HG03558 (cell line): ENCODE results near the gene PRSS57.
"Not testable (repeated sequence)": the region's sequence is repeated elsewhere in the genome, so short reads cannot be mapped to it uniquely, and the experiment has no call there.

Source experiments
- ATAC-seq: cut with Tn5 transposase; IDR thresholded peaks from one replicate; pipeline ENCODE4 v1.9.1; 2021; ENCODE audit warnings: moderate number of reproducible peaks; ENCODE audit not compliant: unreplicated experiment; ENCODE audit errors: extremely low read depth

The PRSS57 gene

DNA sequence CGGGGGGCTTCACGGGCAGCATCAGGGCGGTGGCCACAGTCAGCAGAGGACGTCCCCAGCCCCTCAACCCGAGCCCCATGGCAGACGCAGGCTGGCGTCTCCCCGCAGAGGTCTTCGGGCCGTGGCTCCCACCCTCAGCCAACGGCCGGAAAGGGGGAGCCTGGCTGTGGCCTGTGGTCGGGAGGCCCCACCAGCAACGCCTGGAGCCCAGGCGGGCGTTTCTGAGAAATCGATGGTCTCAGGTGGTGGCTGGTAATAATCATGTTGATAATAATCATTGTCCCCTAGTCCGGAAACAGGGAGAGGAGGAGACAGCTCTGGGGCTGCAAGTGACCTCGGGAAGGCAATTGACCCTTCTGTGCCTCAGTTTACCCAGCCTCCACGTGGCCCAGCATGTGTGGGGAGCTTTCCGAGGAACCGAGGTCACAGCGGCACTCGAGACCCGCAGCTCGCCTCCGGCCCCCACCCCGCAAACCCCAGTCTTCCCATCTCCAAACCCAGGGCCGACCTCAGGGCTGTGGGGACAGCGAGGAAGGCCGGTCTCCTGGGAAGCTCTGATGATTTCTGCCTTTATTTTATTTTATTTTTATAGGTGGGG lies at the start of gene PRSS57:
TSS of gene PRSS57 (minus strand) at position 101 of the 598 bp plus-strand sequence. CDS start at position 79, 22 bp downstream.
- ATAC-seq: no peak

DNA sequence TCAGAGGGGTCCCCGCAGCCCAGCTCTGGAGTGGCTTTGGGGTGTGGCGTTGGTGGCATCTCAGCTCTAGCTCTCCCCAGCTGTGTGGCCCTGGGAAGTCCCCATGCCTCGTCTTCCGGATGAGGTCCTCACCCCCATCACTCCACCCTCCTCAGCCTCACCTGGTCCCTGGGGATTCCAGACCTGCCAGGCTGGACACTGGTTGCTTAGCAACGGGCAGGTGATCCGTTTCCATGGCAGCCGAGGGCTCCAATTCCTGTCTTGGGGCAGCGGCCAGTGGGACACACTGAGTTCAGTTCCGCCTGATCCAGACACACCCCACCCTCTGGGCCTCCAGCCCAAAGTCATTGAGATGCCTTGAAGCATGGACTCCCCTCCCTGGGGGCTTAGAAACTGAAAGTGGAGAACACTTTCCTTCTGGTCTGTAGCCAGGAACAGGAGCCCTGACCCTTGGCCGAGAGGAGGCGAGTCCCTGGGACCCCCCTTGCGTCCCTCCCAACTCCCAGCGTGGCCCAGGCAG lies 48.0 kb upstream of the PRSS57 start:
- no peak for ATAC-seq

DNA sequence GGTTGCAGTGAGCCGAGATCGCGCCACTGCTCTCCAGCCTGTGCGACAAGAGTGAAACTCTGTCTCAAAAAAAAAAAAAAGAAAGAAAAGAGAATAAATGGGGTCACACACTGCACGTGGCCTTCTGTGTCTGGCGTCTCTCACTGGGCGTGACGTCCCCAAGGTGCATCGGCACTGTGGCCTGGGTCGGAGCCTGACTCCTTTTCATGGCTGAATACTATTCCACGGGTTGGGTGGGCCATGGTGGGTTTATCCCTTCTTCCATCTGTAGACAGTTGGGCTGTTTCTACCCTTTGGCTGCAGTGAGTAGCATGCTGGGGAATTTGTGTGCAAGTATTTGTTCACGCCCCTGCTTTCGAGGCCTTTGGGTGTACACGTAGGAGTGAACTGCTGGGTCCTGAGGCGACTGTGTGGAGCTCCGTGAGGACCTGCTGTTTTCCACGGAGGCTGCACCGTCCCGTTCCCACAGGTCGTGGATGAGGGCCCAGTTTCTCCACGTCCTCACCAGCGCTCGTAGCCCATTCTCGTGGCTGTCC lies 47.4 kb upstream of the PRSS57 start:
- no peak for ATAC-seq

DNA sequence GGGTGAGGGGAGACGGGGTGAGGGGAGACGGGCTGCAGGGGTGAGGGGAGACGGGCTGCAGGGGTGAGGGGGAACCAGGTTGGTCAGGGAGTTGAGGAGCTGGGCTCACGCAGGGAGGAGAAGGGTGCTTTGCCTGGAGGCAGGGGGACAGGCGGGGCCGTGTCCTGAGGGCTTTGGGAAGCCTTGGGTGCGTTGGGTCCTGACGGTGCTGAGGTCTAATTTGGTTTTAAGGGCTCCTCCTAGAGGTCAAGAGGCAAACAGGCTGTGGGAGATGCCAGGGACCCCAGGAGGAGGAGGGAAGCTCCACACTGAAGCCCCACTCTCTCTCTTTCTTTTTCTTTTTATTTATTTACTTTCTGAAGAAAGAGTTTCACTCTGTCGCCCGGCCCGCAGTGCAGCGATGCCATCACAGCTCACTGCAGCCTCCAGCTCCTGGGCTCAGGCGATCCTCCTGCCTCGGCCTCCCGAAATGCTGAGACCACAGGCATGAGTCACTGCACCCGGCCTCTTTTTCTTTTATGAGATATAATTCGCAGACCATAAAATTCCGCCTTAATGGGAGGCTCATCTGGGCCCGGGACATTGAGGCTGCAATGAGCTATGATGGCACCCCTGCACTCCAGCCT lies 46.4 kb upstream of the PRSS57 start:
- ATAC-seq: no peak

DNA sequence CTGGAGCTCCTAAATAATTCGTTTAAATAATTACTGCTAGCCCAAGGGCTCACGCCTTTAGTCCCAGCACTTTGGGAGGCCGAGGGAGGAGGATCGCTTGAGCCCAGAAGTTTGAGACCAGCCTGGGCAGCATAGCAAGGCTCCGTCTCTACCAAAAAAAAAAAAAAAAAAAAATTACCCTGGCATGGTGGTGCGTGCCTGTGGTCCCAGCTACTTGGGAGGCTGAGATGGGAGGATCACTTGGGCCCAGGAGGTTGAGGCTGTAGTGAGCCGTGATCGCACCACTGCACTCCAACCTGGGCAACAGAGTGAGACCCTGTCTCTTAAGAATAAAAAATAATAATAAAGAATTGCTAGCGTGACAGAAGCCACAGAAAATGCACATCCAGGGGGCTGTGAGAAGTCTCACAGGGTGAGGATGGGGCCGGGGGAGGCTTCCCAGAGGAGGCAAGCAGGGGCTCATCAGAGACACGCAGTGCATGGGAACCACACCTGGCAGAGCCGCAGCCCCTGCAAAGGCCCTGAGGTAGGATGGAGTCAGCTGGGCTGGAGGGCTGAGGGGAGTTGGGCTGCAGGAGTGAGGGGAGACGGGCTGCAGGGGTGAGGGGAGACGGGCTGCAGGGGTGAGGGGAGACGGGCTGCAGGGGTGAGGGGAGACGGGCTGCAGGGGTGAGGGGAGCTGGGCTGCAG lies 45.7 kb upstream of the PRSS57 start:
- ATAC-seq: not testable (repeated sequence)

DNA sequence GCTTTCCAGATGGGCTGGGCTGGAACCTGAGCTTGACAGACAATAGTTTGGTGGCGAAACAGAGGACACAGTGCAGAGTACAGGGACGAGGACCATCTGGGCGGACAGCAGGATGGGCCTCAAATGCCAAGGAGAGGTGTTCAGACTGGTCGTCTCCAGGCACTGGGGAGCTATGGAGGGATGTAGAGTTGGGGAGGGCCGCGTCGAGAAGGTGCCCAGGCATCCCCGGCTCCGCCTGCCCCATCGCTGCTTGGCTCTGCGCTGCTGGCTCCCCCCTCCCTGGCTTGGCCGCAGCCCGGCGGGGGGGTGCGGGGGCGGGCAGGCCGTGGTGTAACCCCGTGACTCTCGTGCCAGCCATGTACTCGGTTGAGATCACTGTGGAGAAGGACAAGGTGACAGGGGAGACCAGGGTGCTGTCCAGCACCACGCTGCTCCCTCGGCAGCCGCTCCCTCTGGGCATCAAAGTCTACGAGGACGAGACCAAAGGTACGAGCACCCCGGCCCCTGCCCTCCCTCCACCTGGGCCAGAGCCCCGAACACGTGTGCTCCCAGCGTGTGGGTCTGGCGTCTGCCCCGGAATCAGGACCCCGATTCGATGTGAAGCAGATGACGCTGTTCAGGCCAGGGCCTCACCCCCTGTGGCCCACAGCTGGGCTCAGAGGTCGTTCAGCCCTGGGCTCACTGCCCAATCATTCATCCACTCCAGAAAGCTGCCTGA lies 44.9 kb upstream of the PRSS57 start:
- no peak for ATAC-seq

DNA sequence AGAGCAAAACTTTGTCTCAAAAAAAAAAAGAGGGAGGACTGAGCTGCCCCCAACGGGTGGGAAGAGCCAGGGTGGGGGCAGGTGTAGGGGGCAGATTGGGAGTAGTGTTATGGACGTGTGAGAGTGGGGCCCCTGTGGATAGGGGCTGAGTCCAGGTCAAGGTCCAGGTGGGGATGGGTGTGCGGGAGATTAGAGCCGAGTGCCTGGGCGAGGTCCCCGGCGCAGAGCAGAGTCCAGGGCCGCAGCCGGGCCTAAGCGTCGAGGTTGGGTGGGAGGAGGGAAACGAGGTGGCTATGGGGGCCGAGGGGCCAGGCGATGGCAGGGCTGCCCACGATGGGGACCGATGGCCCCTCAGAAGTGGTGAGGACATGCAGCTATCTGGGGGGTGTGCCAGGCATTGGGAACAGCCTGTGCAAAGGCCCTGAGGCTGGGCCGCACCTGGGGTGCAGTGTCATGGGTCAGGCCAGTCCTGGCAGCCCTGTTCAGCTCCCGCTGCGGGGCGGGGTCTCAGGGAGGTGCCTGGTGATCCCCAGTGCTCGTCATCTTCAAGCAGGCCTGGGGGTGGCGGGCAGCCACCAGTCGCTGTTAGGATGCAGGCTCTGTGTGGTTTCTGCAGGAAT lies 43.4 kb upstream of the PRSS57 start:
- no peak for ATAC-seq

DNA sequence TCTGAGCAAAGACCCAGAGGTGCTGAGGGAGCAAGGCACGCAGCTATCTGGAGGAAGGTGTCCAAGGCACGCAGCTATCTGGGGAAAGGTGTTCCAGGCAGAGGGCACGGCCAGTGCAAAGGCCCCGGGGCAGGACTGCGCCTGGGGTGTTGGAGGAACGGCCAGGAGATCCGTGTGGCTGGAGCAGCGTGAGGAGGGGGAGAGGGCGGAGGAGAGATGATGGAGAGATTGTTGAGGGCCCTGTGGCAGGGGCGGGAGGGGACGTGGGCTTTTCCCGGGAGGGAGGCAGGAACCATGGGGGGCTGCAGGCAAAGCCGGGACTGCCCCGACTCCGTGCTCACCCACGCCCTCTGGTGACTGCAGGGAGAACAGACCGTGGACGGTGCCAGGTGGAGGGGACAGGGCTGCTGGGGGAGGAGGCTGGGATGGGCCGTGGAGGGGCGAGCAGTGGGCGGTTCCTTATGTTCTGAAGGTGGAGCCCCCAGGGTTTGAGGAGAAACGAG lies 42.4 kb upstream of the PRSS57 start:
- no peak for ATAC-seq

DNA sequence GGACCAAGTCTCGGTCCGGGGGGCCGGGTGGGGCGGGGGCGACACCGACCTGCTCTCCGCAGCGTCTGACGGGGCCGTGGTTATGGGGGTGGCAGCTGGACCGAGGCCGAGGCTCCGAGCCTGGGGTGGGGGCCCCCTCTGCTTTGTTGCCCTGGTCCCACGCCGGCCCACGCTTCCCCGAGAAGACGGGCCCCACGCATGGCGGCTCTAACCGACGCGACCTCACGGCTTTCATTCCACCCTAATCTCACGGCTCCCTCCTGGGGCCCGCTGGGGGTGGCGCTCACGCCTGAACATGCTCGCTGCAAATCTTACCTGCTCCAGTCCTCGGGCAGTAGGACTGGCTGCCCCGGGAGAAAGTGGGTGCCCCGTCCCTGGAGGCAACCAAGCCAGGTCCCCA lies 40.9 kb upstream of the PRSS57 start:
- no peak for ATAC-seq

DNA sequence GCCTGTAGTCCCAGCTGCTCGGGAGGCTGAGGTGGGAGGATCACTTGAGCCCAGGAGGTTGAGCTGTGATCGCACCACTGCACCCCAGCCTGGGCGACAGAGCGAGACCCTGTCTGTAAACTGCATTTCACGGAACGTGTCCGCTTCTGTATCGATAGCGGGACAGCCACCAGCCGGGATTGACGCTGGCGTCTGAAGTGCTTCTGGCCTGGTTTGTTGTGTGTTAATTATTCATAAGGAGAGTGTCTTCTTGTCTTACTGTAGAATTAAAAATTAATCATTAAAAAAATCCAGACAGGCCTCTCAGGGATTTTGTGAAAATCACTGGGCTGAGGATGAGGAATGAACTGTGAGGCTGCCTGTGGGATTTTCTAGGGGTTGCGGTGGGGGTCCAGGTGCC lies 39.5 kb upstream of the PRSS57 start:
- no peak for ATAC-seq

DNA sequence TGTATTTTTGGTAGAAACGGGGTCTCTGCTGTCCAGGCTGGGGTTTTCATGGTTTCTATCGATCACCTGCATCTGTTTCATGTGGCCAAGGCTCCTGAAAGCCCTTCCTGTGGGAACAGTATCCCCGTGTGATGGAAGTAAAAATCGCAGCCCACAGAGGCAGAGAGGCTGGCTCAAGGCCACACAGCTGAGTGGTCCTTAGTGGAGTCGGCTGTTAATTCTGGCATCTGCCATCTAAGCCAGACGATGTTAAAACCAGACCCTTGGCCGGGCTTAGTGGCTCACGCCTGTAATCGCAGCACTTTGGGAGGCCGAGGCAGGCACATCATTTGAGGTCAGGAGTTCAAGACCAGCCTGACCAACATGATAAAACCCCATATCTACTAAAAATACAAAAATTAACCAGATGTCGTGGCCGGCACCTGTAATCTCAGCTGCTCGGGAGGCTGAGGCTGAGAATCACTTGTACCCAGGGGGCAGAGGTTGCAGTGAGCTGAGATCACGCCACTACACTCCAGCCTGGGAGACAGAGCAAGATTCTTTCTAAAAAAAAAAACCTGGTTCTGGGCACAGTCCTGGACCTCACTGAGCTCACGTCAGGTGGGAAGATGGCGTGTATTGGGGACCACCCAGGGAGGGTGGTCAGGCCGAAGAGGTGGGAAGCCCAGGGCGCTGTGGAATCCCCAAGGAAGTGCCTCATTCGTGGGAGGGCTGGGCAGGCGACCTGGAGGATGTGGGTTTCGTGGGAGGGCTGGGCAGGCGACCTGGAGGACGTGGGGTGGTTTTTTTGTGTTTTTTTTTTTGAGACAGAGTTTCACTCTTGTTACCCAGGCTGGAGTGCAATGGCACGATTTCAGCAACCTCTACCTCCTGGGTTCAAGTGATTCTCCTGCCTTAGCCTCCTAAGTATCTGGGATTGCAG lies 37.2 kb upstream of the PRSS57 start:
- ATAC-seq: no peak

DNA sequence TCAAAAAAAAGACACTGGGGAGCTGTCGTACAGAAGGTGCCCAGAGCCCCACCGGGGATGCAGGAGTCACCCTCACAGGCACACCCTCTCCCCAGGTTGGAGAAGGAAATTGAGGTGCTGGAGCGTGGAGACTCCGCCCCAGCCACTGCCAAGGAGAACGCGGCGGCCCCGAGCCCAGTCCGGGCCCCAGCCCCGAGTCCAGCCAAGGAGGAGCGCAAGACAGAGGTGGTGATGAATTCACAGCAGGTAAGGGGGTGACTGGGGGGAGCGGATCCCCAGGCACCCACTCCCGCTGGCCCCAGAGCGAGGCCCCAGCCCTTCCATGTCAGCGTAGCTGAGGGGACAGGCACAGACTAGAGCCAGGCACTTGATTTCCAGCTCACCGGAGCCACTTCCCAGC lies 35.7 kb upstream of the PRSS57 start:
- no peak for ATAC-seq

DNA sequence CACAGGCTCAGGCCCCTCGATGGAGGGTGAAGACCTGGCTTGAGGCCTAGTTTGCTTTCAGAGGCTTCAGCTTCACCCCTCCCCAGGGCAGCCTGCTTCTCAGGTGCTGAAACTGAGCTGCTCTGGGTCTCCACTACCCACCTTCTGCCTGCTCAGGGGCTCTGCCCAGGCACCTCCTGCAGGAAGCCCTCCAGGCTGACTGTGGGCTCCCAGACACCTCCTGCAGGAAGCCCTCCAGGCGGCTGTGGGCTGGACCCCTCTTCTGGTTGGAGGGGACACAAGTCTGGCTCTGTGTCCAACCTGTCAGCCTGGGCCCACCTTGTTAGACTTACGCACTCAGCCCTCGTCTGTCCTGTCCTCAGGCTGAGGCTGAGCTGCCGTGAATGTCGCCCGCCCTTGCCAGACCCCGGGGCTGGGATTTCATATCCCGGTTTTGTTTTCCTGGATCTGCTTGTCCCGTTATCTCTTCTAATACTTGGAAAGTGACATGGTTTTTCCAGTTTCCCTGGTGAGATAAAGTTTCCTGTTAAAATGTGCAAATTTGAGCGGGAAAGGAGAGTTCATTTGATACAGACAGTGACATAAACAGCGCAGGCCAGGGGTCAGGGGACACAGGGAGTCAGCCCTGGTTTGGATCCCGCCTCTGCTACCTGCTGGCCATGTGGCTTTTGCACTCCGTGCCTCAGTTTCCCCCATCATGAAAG lies 34.9 kb upstream of the PRSS57 start:
- ATAC-seq: no peak

DNA sequence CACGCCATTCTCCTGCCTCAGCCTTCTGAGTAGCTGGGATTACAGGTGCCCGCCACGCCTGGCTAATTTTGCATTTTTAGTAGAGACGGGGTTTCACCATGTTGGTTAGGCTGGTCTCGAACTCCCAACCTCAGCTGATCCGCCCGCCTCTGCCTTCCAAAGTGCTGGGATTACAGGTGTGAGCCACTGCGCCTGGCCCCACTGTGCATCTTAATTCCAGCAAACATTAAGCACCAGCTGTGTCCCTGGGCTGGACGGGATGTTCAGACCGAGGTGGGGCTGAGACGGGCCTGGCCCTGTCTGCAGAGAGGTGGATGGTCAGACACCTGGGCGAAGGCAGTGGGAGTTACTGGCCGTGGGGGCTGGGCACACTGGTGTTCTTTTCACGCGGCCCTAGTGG lies 34.3 kb upstream of the PRSS57 start:
- not testable (repeated sequence) for ATAC-seq

DNA sequence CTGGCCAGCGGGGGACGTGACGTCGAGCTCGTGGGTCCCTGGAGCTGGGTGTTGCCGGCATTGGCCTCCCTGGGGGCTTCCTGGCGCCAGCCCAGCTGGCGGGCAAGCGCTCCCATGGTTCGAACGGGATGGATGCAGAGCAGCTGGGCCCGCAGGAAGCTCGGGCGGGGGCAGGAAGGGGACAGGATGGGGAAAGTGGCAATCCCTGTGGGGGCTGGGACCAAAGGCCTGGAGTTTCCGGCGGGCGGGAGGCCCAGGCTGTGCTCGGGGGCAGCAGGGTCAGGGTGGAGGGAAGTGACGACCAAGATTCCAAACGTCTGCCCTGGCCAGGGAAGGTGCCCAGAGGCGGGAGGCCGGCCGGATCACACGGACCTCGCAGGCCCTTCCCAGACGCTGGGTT lies 32.8 kb upstream of the PRSS57 start:
- ATAC-seq: no peak

DNA sequence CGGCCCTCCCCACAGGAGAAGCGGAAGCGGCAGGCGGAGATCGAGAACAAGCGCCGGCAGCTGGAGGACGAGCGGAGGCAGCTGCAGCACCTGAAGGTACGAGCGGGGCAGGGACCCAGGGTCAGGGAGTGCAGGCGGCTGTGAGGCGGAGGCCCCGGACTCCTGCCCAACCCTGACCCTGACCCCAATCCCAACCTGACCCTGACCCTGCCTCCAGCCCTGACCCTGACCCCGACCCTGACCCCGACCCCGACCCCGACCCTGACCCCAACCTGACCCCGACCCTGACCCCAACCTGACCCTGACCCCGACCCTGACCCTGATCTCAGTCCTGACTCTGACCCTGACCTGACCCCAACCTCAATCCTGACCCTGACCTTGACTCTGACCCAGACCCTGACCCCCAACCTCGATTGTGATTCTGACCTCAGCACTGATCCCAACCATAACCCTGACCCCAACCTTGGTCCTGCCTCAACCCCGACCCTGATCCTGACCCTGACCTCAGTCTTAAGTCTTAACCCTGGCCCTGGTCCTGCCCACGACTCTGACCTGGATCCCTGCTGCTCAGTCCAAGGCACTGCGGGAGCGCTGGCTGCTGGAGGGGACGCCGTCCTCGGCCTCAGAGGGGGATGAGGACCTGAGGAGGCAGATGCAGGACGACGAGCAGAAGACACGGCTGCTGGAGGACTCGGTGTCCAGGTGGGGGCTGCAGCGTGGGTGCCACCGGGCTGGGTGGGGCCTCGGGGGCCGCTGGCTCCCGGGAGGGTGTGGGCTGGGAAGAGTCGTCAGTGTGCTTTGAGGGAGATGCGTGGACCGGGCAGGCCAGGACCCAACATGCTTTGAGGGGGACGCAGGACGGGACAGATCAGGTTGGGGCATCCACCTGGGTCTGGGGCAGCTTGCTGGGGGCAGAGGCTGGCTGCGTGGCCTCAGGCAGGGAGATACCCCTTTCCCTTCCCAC lies 32.0 kb upstream of the PRSS57 start:
- no peak for ATAC-seq

DNA sequence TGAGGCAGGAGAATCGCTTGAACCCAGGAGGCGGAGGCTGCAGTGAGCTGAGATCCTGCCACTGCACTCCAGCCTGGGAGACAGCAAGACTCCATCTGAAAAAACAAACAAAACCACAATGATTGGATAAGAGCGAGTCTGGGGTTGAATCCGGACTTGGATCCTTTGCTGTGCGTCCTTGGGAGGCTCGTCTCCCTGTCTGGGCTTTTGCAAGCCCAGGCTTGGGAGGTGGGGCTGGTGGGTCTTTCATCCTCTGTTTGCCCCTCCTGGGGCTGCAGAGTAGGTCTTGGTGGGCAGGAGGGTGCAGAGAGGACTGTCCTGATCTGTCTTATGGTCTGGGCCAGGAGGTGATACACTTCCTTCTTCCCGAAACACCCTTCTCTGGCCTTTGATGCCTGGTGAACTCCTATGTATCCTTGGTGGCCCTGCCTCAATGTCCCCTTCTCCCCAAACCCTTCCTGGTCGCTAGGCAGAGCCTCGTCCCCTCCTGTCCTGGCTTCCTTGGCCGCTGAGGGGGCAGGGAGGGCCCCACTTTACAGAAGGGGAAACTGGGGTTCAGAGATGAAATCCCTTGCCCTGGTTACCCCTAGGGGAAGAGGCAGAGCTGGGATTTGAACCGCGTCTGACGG lies 30.3 kb upstream of the PRSS57 start:
- no peak for ATAC-seq
